A549 (cell line): Measurements from ENCODE around the gene ANKRD10. TPM values are rescaled to one million over a fixed set of nuclear protein-coding genes. Genes with fewer than 3 reads are reported as not detected.

Source experiments
- ATAC-seq, 2 experiments: fragments of 200-7000 bp in 1 of 2; fragments of >200 bp in 1 of 2; cut with Nextera tagmentation in 1 of 2; cut with Tn5 transposase in 1 of 2; 3 replicates each; pipeline versions ENCODE4 v1.8.0 to v1.9.1; 2018 to 2020; ENCODE audit warnings: mild to moderate bottlenecking in 1 of 2, moderate library complexity in 1 of 2
- CTCF ChIA-PET: fragments of 300-600 bp; sonication (Branson Sonifier 250); formaldehyde crosslinking; extraction: SDS; loops from one replicate; lab custom pipeline; 2021; ENCODE audit warnings: antibody characterized with exemption, inconsistent platforms; lab: Yijun Ruan, JAX
- POLR2A ChIA-PET: fragments of 350-600 bp; formaldehyde crosslinking; extraction: SDS; loops from one replicate; lab custom pipeline; 2021; ENCODE audit warnings: antibody characterized with exemption, inconsistent platforms; lab: Yijun Ruan, JAX
- DNase-seq, 2 experiments: peaks; one replicate each; pipeline versions ENCODE4 v3.0.0 to v3.0.0-alpha.2; 2011 to 2016; ENCODE audit warnings: low read depth in 1 of 2, low spot score in 1 of 2
- FAIRE-seq: peaks from 2 replicates; lab custom pipeline; 2011; peaks lifted over from hg19 to GRCh38; lab: Jason Lieb, UNC
- H3K27ac ChIP-seq, 2 experiments: fragments of >200 bp; sonication (Bioruptor Twin); formaldehyde crosslinking; 3 replicates each; pipeline ENCODE4 v1.5.1; 2016 to 2017
- H3K4me1 ChIP-seq: fragments of >200 bp; sonication (Bioruptor Twin); formaldehyde crosslinking; 3 replicates; pipeline ENCODE4 v1.6.1; 2016
- H3K4me2 ChIP-seq: fragments of >200 bp; sonication (Bioruptor Twin); formaldehyde crosslinking; 3 replicates; pipeline ENCODE4 v1.6.1; 2016
- H3K4me3 ChIP-seq: fragments of >200 bp; sonication (Bioruptor Twin); formaldehyde crosslinking; 3 replicates; pipeline ENCODE4 v1.5.1; 2016
- H3K9me3 ChIP-seq: fragments of >200 bp; sonication (Bioruptor Twin); formaldehyde crosslinking; 3 replicates; pipeline ENCODE4 v1.6.1; 2016
- ATOH8 ChIP-seq: fragments of 250-450 bp; sonication (Bioruptor Pico); IDR thresholded peaks from 2 replicates; pipeline ENCODE4 v1.5.0; 2020; ENCODE audit warnings: low read depth, mild to moderate bottlenecking, moderate library complexity
- CEBPB ChIP-seq, 2 experiments: fragments of >200 bp in 1 of 2; sonication (Bioruptor Twin) in 1 of 2; formaldehyde crosslinking in 1 of 2; IDR thresholded peaks; 2 replicates each; pipeline ENCODE4 v1.6.1; 2012 to 2016
- CHD4 ChIP-seq: fragments of 200-600 bp; sonication (generic); IDR thresholded peaks from 2 replicates; pipeline ENCODE4 v1.6.1; 2016; ENCODE audit warnings: antibody characterized with exemption, mild to moderate bottlenecking, borderline replicate concordance
- CTCF ChIP-seq: fragments of >200 bp; sonication (Bioruptor Twin); formaldehyde crosslinking; IDR thresholded peaks from 3 replicates; pipeline ENCODE4 v1.5.1; 2016
- FOSL2 ChIP-seq, 2 experiments: fragments of 450-650 bp in 1 of 2; fragments of >200 bp in 1 of 2; sonication (Bioruptor Twin) in 1 of 2; formaldehyde crosslinking; IDR thresholded peaks; 2 replicates each; pipeline versions ENCODE4 v1.5.0 to v1.6.1; 2016 to 2020; ENCODE audit warnings: mild to moderate bottlenecking in 1 of 2, moderate library complexity in 1 of 2
- GATA3 ChIP-seq: IDR thresholded peaks from 2 replicates; pipeline ENCODE4 v1.6.1; 2012; ENCODE audit warnings: borderline replicate concordance
- HEYL ChIP-seq: fragments of 250-450 bp; sonication (Bioruptor Pico); IDR thresholded peaks from 2 replicates; pipeline ENCODE4 v1.8.0; 2021; ENCODE audit warnings: mild to moderate bottlenecking, moderate library complexity
- NPAS2 ChIP-seq: fragments of 250-450 bp; sonication (Bioruptor Pico); IDR thresholded peaks from 2 replicates; pipeline ENCODE4 v1.8.0; 2022; ENCODE audit warnings: mild to moderate bottlenecking, moderate library complexity, borderline replicate concordance
- PHF8 ChIP-seq: fragments of 200-600 bp; sonication (generic); IDR thresholded peaks from 2 replicates; pipeline ENCODE4 v1.6.1; 2016; ENCODE audit warnings: low read depth, mild to moderate bottlenecking, antibody characterized with exemption, moderate library complexity, borderline replicate concordance
- RAD21 ChIP-seq, 2 experiments: fragments of >200 bp in 1 of 2; sonication (Bioruptor Twin) in 1 of 2; formaldehyde crosslinking in 1 of 2; IDR thresholded peaks in 1 of 2; conservative IDR thresholded peaks in 1 of 2; 2 replicates in 1 of 2; 3 replicates in 1 of 2; pipeline ENCODE4 v1.6.1; 2012 to 2018; ENCODE audit warnings: inconsistent platforms in 1 of 2
- SMC3 ChIP-seq: fragments of >200 bp; sonication (Bioruptor Twin); formaldehyde crosslinking; IDR thresholded peaks from 3 replicates; pipeline ENCODE4 v1.6.1; 2018; ENCODE audit warnings: inconsistent platforms
- WGBS: methylation state at CpG from one replicate; pipeline ENCODE4 v1.1.6; 2017; ENCODE audit errors: missing lambda C conversion rate; 5-methylcytosine and 5-hydroxymethylcytosine counted together
- polyA plus RNA-seq, 4 experiments: library from polyadenylated mRNA; depleted of rRNA in 3 of 4; stranded (reverse); fragments of >200 nt; fragmentation: RNase III in 1 of 4; extraction: RNeasy Plus Mini Kit Qiagen cat#74134 plus additional on column Dnase treatment in 1 of 4; gene quantifications; 2 replicates in 3 of 4; 3 replicates in 1 of 4; pipeline ENCODE4 v1.2.3, GENCODE V29; 2011 to 2017

ANKRD10 gene
- polyA plus RNA-seq, 2 of the 4 experiments (the other 2 are of a cell fraction) = 32.1 to 66.0 TPM

- no peak for TF ChIP-seq FOSL2 (IDR thresholded peaks at IDR 0.05)
- no peak for TF ChIP-seq FOSL2 (CRISPR knock-in tag; IDR thresholded peaks at IDR 0.05)
- TF ChIP-seq, all 56 proteins: peak for 0
Measured at GRCh38 chr13:110944968-110945927, 30.4 kb upstream of the ANKRD10 start (continued).

GRCh38 chr13:110944121-110944967, 29.5 kb upstream of the ANKRD10 start:
- ATAC-seq (peak; percentile 91 to 96), DNase-seq (peak; percentile 44 to 65), FAIRE-seq (peak; percentile 68)
- POLR2A ChIA-PET = no interaction called here
- no peak overlapping the region for H3K4me3 ChIP-seq
- H3K4me1 ChIP-seq = no peaks in the 10 kb centered on the region
- H3K4me2 ChIP-seq = no peak overlapping the region
- H3K9me3 ChIP-seq = no peaks in the 10 kb centered on the region
- no peak overlapping the region for H3K27ac ChIP-seq
- CTCF ChIA-PET = interaction anchor here (0.6 to 3.0 kb wide), 10 partner anchors 7 to 272 kb away, joined by 3 to 13 read pairs (median 4); no protein-coding TSS in a partner anchor
- TF ChIP-seq HEYL (CRISPR knock-in tag) = no peak
- no peak for TF ChIP-seq CHD4
- peak; percentile 44 for TF ChIP-seq CTCF
- peak; percentile 72 to 91 for TF ChIP-seq RAD21 (conservative IDR thresholded peaks at IDR 0.05 in 1 of 2, IDR thresholded peaks at IDR 0.05 in 1 of 2)
- no peak for TF ChIP-seq ATOH8 (CRISPR knock-in tag)
- peak; percentile 75 for TF ChIP-seq SMC3
- TF ChIP-seq PHF8 = no peak
- TF ChIP-seq CEBPB (IDR thresholded peaks at IDR 0.05) = peak in 1 of 2 experiments; percentile 51; a peak in 1 of 4 replicates
- 35% methylated on average over 8 of the region's 8 CpGs for WGBS

- ATAC-seq (no peak), DNase-seq (no peak), FAIRE-seq (no peak)
- POLR2A ChIA-PET = no interaction called here
- no peaks in the 10 kb centered on the region for H3K9me3 ChIP-seq
- CTCF ChIA-PET = no interaction called here
- no peak for TF ChIP-seq GATA3
- 44% methylated on average over 3 of the region's 4 CpGs for WGBS
- no peak overlapping the region for H3K27ac ChIP-seq
- H3K4me2 ChIP-seq = no peak overlapping the region
- no peak overlapping the region for H3K4me3 ChIP-seq
- no peaks in the 10 kb centered on the region for H3K4me1 ChIP-seq
Measured at GRCh38 chr13:110942248-110942981, 27.5 kb upstream of the ANKRD10 start.

GRCh38 chr13:110938662-110939421, 24.0 kb upstream of the ANKRD10 start:
- no peaks in the 10 kb centered on the region for H3K9me3 ChIP-seq
- no peak for DNase-seq
- no peak for TF ChIP-seq NPAS2 (CRISPR knock-in tag)
- TF ChIP-seq, all 56 proteins: peak for 0
- FAIRE-seq = no peak
- POLR2A ChIA-PET = no interaction called here
- CTCF ChIA-PET = no interaction called here
- no peak for ATAC-seq
- no peak overlapping the region for H3K27ac ChIP-seq
- no peak overlapping the region for H3K4me3 ChIP-seq
- 65% methylated on average over 13 of the region's 13 CpGs for WGBS
- H3K4me1 ChIP-seq = no peaks in the 10 kb centered on the region
- H3K4me2 ChIP-seq = no peak overlapping the region
